ENCODE results near the gene IGF1R. TPM values are rescaled to one million over a fixed set of nuclear protein-coding genes. Genes with fewer than 3 reads are reported as not detected.

Gene IGF1R
- total and polyA plus RNA-seq, 2 experiments from 2014 or later, result 9.5 to 92.4 TPM

GRCh38 chr15:98806275-98806895, 158.0 kb downstream of the IGF1R start:
- TF ChIP-seq CTCF (IDR thresholded peaks at IDR 0.05; ENCODE audit: low read depth, low read length), result no peak
- H3K27ac ChIP-seq, result peak overlapping the region; percentile 46
- DNase-seq (ENCODE audit: low read depth in 1 of 2, low spot score in 1 of 2), result no peak
- H3K36me3 ChIP-seq, result no peaks in the 10 kb centered on the region
- no peaks in the 10 kb centered on the region for H3K27me3 ChIP-seq
- no peaks in the 10 kb centered on the region for H3K9me3 ChIP-seq (ENCODE audit: low read depth)
- H3K4me3 ChIP-seq, result no peak overlapping the region
- H3K4me1 ChIP-seq (ENCODE audit: low read depth), result peaks cover 11% of the 10 kb centered on the region

GRCh38 chr15:98807262-98807661, 158.9 kb downstream of the IGF1R start:
- no peak for TF ChIP-seq CTCF (IDR thresholded peaks at IDR 0.05; ENCODE audit: low read depth, low read length)
- Histone ChIP-seq H3K4me3 (no peak overlapping the region), H3K9me3 (ENCODE audit: low read depth) (no peaks in the 10 kb centered on the region), H3K4me1 (ENCODE audit: low read depth) (peaks cover 9% of the 10 kb centered on the region), H3K36me3 (no peaks in the 10 kb centered on the region), H3K27ac (peak overlapping the region; percentile 21), H3K27me3 (no peaks in the 10 kb centered on the region)
- peak in 1 of 2 donors; percentile 93 for DNase-seq (ENCODE audit: low read depth in 1 of 2, low spot score in 1 of 2)

GRCh38 chr15:98809273-98809672, 160.9 kb downstream of the IGF1R start:
- H3K4me1 ChIP-seq (ENCODE audit: low read depth), result peaks cover 9% of the 10 kb centered on the region
- TF ChIP-seq CTCF (IDR thresholded peaks at IDR 0.05; ENCODE audit: low read depth, low read length), result no peak
- no peaks in the 10 kb centered on the region for H3K27me3 ChIP-seq
- no peaks in the 10 kb centered on the region for H3K36me3 ChIP-seq
- DNase-seq (ENCODE audit: low read depth in 1 of 2, low spot score in 1 of 2), result no peak
- no peak overlapping the region for H3K4me3 ChIP-seq
- H3K9me3 ChIP-seq (ENCODE audit: low read depth), result no peaks in the 10 kb centered on the region
- no peak overlapping the region for H3K27ac ChIP-seq

GRCh38 chr15:98812716-98813446, 164.5 kb downstream of the IGF1R start:
- DNase-seq (ENCODE audit: low read depth in 1 of 2, low spot score in 1 of 2), result peak in 1 of 2 donors; percentile 77
- H3K4me3 ChIP-seq, result no peak overlapping the region
- no peak for TF ChIP-seq CTCF (IDR thresholded peaks at IDR 0.05; ENCODE audit: low read depth, low read length)
- H3K36me3 ChIP-seq, result no peaks in the 10 kb centered on the region
- no peak overlapping the region for H3K27ac ChIP-seq
- H3K4me1 ChIP-seq (ENCODE audit: low read depth), result peaks cover under 1% of the 10 kb centered on the region
- H3K27me3 ChIP-seq, result no peaks in the 10 kb centered on the region
- H3K9me3 ChIP-seq (ENCODE audit: low read depth), result no peaks in the 10 kb centered on the region

GRCh38 chr15:98813951-98814350, 165.6 kb downstream of the IGF1R start:
- Histone ChIP-seq H3K27ac (no peak overlapping the region), H3K4me3 (no peak overlapping the region), H3K27me3 (no peaks in the 10 kb centered on the region), H3K4me1 (ENCODE audit: low read depth) (no peaks in the 10 kb centered on the region), H3K36me3 (no peaks in the 10 kb centered on the region), H3K9me3 (ENCODE audit: low read depth) (no peaks in the 10 kb centered on the region)
- TF ChIP-seq CTCF (IDR thresholded peaks at IDR 0.05; ENCODE audit: low read depth, low read length), result no peak
- peak in 1 of 2 donors; percentile 8 for DNase-seq (ENCODE audit: low read depth in 1 of 2, low spot score in 1 of 2)
